NCI-H187 treated with DMSO at 0.1 percent for 48 hours (cell line): ENCODE measurements around the gene NOS1AP.
A peak's percentile ranks its signal among the peaks of the same experiment; 100 is the strongest.

Experiments used
- DNase-seq: peaks from one replicate; lab custom pipeline; 2025; lab: John Stamatoyannopoulos, UW

The NOS1AP gene

DNA sequence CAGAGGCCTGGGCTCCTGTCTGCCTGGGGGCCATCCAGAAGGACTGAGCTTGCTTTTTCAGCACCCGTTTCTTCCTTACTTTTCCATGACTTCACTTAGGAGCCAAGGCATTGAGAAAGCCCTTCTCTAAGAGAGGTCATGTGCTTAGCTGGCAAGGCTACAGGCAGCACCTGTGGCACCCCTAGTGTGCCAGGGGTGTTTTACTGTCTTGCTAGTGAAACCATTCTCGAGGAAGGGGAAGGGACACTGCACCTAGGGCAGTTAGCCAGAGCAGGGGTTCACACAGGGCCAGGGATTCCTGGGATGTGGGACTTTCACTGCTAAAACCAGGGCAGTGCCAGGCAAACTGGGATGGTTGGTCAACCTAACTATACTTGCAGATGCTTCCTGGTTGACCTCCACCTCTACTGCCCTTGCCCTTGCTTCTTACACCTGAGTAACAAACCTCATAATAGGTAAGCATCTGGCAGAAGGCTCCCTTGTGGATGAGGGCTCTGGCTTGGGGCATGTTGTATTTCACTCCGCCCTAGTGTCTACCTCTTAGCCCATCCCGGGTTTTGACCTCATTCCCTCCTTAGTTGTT lies 69.2 kb downstream of the NOS1AP start:
- no peak for DNase-seq

DNA sequence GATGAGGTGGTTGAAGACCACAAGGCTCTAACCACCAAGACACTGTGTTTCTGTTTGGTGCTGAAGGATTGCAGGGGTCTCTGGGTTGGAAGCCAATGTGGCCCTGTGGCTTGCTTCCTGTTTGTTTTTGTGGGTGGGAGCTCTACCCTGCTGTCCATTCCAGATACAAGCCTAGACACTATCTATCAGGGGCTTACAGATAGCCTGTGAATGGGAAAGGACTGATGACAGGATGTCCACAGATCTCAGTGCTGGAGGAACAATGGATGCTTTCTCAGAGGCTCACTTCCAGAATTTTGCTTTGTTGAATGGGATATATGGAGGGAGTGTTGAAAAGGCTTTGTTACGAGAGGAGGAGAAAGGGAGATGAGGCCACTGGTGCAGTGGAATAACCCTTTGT lies 69.7 kb downstream of the NOS1AP start:
- no peak for DNase-seq

- DNase-seq = no peak
Observed at GRCh38 chr1:162141281-162142054, 72.0 kb downstream of the NOS1AP start.

GRCh38 chr1:162142968-162143367 lies 73.5 kb downstream of the NOS1AP start:
- no peak for DNase-seq

DNA sequence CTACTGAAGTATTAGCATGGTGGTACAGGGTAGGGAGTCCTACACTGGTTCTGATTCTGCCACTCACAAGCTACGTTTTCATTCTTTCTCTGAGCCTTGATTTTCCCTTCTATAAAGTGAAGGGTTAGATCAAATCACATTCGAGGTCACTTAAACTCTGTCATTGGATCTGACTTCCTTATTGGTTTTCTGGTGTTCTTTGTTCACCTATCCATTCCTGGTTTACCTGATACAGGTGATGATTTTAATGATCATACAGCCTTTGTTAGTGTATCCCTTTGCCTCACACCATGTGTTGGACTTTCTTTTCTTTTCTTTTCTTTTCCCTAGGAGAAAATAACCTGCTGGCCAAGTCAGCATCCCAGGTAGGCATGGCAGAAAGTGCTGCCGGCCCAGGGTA lies 74.8 kb downstream of the NOS1AP start:
- no peak for DNase-seq

- no peak for DNase-seq
Observed at GRCh38 chr1:162144853-162145252, 75.4 kb downstream of the NOS1AP start.

- peak; percentile 71 for DNase-seq
Observed at GRCh38 chr1:162145280-162145965, 75.9 kb downstream of the NOS1AP start.

GRCh38 chr1:162145966-162146696 lies 76.6 kb downstream of the NOS1AP start:
- no peak for DNase-seq

- no peak for DNase-seq
Observed at GRCh38 chr1:162147760-162148159, 78.3 kb downstream of the NOS1AP start.

GRCh38 chr1:162150112-162150511 lies 80.6 kb downstream of the NOS1AP start:
- no peak for DNase-seq

- DNase-seq = no peak
Observed at GRCh38 chr1:162151900-162152829, 82.7 kb downstream of the NOS1AP start.

DNA sequence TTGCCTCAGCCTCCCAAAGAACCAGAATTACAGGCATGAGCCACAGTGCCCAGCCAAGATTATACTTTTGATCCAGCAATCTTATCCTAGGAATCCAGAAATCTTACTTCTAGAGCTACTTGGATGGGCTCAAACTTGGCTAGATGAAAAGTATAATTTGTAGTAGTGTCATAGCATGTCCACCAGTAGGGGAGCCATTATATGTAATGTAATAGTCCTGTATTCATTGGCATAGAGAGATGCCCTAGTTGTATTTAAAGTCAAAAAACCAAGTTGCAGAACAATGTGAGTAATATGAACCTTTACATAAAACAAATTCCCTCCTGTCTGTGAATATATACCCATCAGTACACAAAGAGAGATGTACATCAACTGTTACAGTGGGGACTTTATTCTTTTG lies 83.9 kb downstream of the NOS1AP start:
- no peak for DNase-seq

DNA sequence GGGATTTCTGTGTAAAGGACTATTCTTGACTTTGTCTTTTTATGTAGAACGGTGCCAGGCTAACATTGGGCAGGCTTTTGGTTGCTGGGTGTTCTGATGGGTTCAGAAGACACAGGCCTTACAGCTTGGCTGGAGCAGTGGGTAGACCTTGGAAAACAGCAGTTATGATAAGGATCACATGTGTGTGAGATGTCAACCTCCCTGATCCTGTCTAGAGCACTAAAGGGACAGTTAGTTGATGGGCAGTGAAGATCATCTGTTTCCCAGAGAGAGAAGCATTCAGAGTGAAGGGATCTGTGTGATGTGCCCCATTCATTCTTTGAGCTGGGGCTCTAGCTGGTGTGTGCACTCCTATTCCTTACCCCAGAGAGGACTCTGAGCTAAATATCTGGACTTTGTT lies 88.0 kb downstream of the NOS1AP start:
- DNase-seq = no peak

- no peak for DNase-seq
Observed at GRCh38 chr1:162158624-162159271, 89.3 kb downstream of the NOS1AP start.

DNA sequence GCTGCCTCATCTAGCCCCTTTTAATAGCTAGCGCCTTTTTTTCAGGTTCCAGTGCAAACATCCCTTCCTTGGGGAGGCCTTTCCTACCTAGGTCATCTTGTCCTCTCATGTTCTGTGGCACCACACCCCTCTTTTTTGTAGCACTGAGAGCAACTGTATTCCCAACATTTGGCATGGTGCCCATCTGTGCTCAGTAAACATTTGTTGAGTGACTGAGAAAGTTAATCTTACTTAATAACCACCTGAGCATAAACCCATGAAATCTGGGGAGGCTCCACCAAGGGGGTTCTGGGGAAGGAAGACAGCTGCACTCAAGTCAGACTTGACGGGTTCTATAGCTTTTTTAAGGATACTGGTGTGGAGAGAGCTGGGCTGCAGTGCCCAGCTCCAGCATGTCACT lies 90.0 kb downstream of the NOS1AP start:
- DNase-seq = peak; percentile 53

GRCh38 chr1:162161916-162162550 lies 92.5 kb downstream of the NOS1AP start:
- DNase-seq = no peak

DNA sequence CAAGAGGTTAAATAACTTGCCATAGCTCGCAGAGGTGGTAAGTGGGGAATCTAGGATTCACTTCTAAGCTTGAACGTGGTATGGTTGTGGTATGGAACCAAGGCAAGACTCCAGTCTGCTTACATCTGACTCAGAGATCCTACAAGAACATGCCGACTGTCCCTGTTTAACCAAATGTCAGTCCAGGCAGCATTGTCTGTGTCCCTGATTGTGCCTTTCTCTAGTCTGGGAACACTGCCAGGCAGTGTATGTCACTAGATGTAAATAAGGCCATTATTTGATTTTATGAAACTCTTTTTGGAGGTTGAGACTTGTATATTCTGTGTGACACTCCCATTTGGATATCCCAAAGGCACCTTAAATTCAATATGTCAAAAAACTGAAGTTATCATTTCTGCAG lies 96.0 kb downstream of the NOS1AP start:
- no peak for DNase-seq

DNA sequence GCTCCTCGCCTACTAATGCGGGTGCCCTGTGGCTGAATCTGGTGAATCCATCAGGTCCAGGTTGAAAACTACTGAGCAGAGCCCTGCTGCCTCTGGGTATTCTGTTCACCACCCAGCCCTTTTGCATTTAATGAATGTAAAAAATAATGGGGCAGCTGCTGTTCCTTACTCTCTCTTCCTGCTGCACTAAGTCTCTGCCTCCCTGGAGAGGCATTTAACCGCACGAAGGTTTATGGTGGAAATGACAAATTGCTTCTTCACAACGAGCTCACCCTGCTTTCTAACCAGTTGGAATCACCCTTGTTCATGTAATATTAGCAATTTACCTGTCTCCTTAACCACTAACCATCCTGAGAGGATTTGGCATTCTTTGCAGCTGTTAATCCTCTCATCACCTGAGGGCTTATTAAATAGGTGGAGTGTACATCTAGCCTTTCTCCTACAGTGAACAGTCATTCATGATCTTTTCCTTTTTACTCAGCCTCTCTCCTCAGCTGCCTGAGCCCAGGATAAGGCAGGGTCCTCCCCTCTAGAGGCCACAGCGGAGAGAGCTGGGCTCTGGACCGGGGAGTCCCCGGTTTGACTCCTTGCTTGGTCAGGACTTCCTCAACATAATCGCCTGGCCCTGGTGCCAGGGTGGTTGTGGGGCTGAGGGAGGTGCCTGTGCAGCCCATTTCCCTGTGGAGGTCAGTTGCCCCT lies 97.6 kb downstream of the NOS1AP start:
- DNase-seq = peak; percentile 96

- DNase-seq = no peak
Observed at GRCh38 chr1:162168261-162168660, 98.8 kb downstream of the NOS1AP start.
